ENCODE results near the gene FOXP3. TPM values are rescaled to one million over a fixed set of nuclear protein-coding genes. Genes with fewer than 3 reads are reported as not detected.

Gene FOXP3
- total and polyA plus RNA-seq, 3 donors from 2014 or later = 1.1 to 2.5 (median 2.2) TPM

DNA sequence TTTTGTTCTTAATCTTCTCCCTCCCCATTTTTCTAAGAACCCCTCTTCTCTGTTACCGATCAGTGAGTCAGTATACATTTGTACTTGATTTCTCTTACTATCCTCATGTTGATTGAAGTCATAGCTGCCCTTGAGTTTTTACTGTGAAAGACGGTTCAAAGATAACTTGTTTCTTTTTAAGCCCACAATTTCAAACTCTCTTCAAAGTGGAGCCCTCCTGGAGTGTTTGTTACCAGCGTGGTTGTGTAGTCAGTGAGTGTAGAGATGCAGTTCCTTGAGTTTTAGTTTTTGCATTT is 13.0 kb upstream of the FOXP3 start:
- intact Hi-C loops (cut with DNase I; ENCODE audit: low total_unique reads) = no loop called here

DNA sequence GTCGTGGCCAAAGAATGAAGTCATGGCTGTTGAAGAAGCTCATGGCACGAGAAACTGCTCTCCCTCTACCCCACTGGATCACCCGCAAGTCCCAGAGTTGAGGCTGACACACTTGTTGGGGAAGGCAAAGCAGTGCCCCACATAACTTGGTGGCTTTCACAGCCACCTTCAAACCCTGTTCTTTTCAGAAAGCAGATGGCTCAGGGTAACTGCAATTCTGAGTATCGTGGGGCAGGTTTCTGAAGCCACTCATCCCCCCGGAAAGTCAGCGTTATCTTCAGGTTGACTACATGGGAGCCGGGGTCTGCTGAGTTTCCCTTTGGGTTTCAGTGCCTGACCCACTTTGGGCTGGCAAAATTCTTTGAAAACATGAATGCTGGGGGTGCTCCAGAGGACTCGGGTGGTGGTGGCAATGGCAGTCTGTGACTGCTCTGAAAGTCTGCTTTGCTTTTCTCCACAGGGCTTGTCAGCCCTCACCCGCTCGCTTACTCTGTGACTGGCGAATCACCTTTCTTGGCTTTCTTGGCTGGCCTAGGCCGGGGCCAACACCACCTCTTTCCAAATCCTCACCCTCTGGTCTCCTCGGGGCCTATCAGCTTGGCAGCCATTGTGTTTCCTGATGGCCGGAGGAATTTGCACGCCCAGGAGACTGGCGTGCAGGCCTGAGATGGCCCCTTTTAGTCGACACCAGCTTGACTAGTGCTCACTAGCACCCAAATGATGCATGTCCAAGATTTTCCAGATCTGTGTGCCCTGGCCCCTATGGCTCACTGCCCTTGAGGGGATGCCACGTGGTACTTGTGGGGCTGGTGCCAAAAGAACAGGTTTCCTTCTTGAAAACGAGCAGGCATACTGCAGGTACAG is 12.4 kb upstream of the FOXP3 start:
- Histone ChIP-seq H3K27me3 (no peaks in the 10 kb centered on the region), H3K36me3 (ENCODE audit: low read depth, missing control alignments) (no peaks in the 10 kb centered on the region), H3K4me3 (no peak overlapping the region), H3K9me3 (no peaks in the 10 kb centered on the region), H3K27ac (no peak overlapping the region), H3K4me1 (no peaks in the 10 kb centered on the region)
- TF ChIP-seq POLR2A (IDR thresholded peaks at IDR 0.05) = no peak
- TF ChIP-seq, protein P1, sequence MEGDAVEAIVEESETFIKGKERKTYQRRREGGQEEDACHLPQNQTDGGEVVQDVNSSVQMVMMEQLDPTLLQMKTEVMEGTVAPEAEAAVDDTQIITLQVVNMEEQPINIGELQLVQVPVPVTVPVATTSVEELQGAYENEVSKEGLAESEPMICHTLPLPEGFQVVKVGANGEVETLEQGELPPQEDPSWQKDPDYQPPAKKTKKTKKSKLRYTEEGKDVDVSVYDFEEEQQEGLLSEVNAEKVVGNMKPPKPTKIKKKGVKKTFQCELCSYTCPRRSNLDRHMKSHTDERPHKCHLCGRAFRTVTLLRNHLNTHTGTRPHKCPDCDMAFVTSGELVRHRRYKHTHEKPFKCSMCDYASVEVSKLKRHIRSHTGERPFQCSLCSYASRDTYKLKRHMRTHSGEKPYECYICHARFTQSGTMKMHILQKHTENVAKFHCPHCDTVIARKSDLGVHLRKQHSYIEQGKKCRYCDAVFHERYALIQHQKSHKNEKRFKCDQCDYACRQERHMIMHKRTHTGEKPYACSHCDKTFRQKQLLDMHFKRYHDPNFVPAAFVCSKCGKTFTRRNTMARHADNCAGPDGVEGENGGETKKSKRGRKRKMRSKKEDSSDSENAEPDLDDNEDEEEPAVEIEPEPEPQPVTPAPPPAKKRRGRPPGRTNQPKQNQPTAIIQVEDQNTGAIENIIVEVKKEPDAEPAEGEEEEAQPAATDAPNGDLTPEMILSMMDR (IDR thresholded peaks at IDR 0.05) = no peak
- 76 to 81% methylated on average over 11 to 19 of the region's 19 CpGs for whole genome bisulfite sequencing, 2 donors
- intact Hi-C loops (cut with DNase I; ENCODE audit: low total_unique reads) = no loop called here
- DNase-seq = no peak

More for the DNA sequence above, 13.0 kb upstream of the FOXP3 start:
- H3K4me1 ChIP-seq = no peaks in the 10 kb centered on the region
- 47 to 56% methylated on average over 3 of the region's 3 CpGs for WGBS, 2 donors
- H3K27ac ChIP-seq = peak overlapping the region in 1 of 2 donors; percentile 55
- H3K36me3 ChIP-seq (ENCODE audit: low read depth, missing control alignments) = no peaks in the 10 kb centered on the region
- H3K4me3 ChIP-seq = no peak overlapping the region
- H3K9me3 ChIP-seq = no peaks in the 10 kb centered on the region
- no peak for DNase-seq
- TF ChIP-seq, protein P1 (IDR thresholded peaks at IDR 0.05) = no peak
- no peak for TF ChIP-seq POLR2A (IDR thresholded peaks at IDR 0.05)
- H3K27me3 ChIP-seq = no peaks in the 10 kb centered on the region

DNA sequence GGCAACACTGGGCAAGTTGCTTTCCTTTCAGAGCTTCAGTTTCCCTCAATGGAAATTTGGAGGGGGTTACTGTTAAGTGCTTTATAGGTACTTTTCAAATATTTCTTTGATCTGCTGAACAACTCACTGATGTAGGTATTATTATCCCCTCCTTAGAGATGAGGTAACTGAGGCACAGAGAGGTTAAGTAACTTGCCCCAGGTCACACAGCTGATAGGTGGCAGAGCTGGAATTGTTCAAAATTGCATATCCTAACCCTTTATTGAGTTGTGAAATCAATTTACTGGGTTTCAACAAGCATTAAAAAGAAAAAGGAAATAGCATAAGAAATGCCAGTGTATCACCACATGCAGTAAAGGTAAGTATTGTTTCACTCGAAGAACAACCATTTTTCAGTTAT is 11.7 kb upstream of the FOXP3 start:
- TF ChIP-seq, protein P1 (IDR thresholded peaks at IDR 0.05) = no peak
- TF ChIP-seq POLR2A (IDR thresholded peaks at IDR 0.05) = no peak
- Histone ChIP-seq H3K36me3 (ENCODE audit: low read depth, missing control alignments) (no peaks in the 10 kb centered on the region), H3K27ac (no peak overlapping the region), H3K4me1 (no peaks in the 10 kb centered on the region), H3K27me3 (no peaks in the 10 kb centered on the region), H3K4me3 (no peak overlapping the region), H3K9me3 (no peaks in the 10 kb centered on the region)
- intact Hi-C loops (cut with DNase I; ENCODE audit: low total_unique reads) = no loop called here
- no peak for DNase-seq
- WGBS, 2 donors = 79 to 96% methylated on average over 1 of the region's 1 CpG

DNA sequence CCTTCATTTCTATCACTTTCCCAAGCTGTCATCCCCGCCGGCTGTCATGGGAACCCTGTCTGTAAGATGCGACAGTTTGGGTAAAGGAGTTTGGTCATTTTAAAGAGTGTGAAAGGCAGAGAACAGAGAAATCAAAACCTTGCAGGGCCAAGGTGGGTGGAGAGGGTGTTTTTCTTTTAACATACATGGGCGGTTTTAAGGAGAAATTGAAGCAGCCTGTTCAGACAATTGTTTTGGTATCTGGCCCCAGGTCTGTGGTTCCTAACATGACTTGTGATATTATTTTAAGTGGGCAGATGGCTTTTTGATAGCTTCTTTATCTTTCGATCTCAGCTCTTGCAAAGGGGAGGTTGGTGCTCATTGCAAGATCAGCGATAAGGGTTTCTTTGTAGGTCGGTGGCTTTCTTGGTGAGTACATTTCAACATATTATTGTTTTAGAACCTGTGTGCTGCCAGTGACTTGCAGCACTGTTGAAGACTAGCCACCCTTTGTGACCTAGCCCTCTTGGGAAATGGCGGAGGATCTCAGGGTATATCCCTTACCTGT is 8.7 kb upstream of the FOXP3 start:
- Histone ChIP-seq H3K27me3 (no peaks in the 10 kb centered on the region), H3K9me3 (no peaks in the 10 kb centered on the region), H3K4me1 (no peaks in the 10 kb centered on the region), H3K36me3 (ENCODE audit: low read depth, missing control alignments) (no peaks in the 10 kb centered on the region), H3K4me3 (no peak overlapping the region), H3K27ac (no peak overlapping the region)
- WGBS, 2 donors = 77 to 85% methylated on average over 8 of the region's 8 CpGs
- TF ChIP-seq, protein P1 (IDR thresholded peaks at IDR 0.05) = no peak
- TF ChIP-seq POLR2A (IDR thresholded peaks at IDR 0.05) = no peak
- intact Hi-C loops (cut with DNase I; ENCODE audit: low total_unique reads) = no loop called here
- DNase-seq = no peak
